PC-3 (cell line): ENCODE results near the gene NDUFAF8. TPM values are rescaled to one million over a fixed set of nuclear protein-coding genes. Genes with fewer than 3 reads are reported as not detected.

Experiments used
- ATAC-seq: fragments of 200-7000 bp; cut with Tn5 transposase; 2 replicates; pipeline ENCODE4 v1.9.1; 2020; ENCODE audit warnings: mild to moderate bottlenecking, moderate library complexity
- BruUV-seq: library from RNA; stranded (reverse); fragments of 400-500 nt; replicated peaks from 2 replicates; lab custom pipeline; 2021; lab: Mats Ljungman, UMichigan
- CTCF ChIA-PET: fragments of 300-600 bp; sonication (Branson Sonifier 250); formaldehyde crosslinking; loops from one replicate; lab custom pipeline; 2022; ENCODE audit warnings: antibody characterized with exemption; lab: Charles Lee
- POLR2A ChIA-PET: fragments of 300-600 bp; sonication (Branson Sonifier 250); formaldehyde crosslinking; loops from one replicate; lab custom pipeline; 2022; ENCODE audit warnings: antibody characterized with exemption; ENCODE audit not compliant: unreplicated experiment; lab: Charles Lee
- DNase-seq: peaks from one replicate; pipeline ENCODE4 v3.0.0-alpha.2; 2015
- H2AFZ ChIP-seq: fragments of 300-600 bp; sonication (generic); 2 replicates; pipeline ENCODE4 v1.6.0; 2016; ENCODE audit warnings: antibody characterized with exemption, low read length
- H3F3A ChIP-seq: fragments of 300-600 bp; sonication (generic); one replicate; pipeline ENCODE4 v1.6.0; 2017; ENCODE audit warnings: antibody characterized with exemption, low read length, control low read depth, mild to moderate bottlenecking; ENCODE audit not compliant: unreplicated experiment
- H3K27ac ChIP-seq: fragments of 300-600 bp; sonication (generic); 2 replicates; pipeline ENCODE4 v1.5.1; 2016; ENCODE audit warnings: mild to moderate bottlenecking, low read length
- H3K27me3 ChIP-seq: fragments of 300-600 bp; sonication (generic); 2 replicates; pipeline ENCODE4 v1.6.1; 2016; ENCODE audit warnings: low read length, mixed read lengths
- H3K36me3 ChIP-seq: fragments of 300-600 bp; sonication (generic); 2 replicates; pipeline ENCODE4 v1.6.1; 2016; ENCODE audit warnings: low read depth, mixed run types, low read length, mixed read lengths
- H3K4me1 ChIP-seq: fragments of 300-600 bp; sonication (generic); 2 replicates; pipeline ENCODE4 v1.5.1; 2016; ENCODE audit warnings: low read length; ENCODE audit not compliant: insufficient read depth
- H3K4me2 ChIP-seq: fragments of 300-600 bp; sonication (generic); 2 replicates; pipeline ENCODE4 v1.6.0; 2016; ENCODE audit warnings: low read length
- H3K4me3 ChIP-seq: fragments of 300-600 bp; sonication (generic); 2 replicates; pipeline ENCODE4 v1.5.1; 2016; ENCODE audit warnings: mild to moderate bottlenecking, low read length, mixed read lengths
- H3K79me2 ChIP-seq: fragments of 300-600 bp; sonication (generic); 2 replicates; pipeline ENCODE4 v1.6.1; 2017; ENCODE audit warnings: low read length, mixed read lengths
- H3K9ac ChIP-seq: fragments of 300-600 bp; sonication (generic); 2 replicates; pipeline ENCODE4 v1.6.0; 2016; ENCODE audit warnings: mild to moderate bottlenecking, low read length
- H3K9me2 ChIP-seq: fragments of 300-600 bp; sonication (generic); replicated peaks from 2 replicates; pipeline ENCODE4 v1.6.1; 2016; ENCODE audit warnings: mixed run types, low read length, mixed read lengths
- H3K9me3 ChIP-seq: fragments of 300-600 bp; sonication (generic); 2 replicates; pipeline ENCODE4 v1.6.1; 2016; ENCODE audit warnings: low read length, mixed read lengths
- H4K20me1 ChIP-seq: fragments of 300-600 bp; sonication (generic); 2 replicates; pipeline ENCODE4 v1.6.1; 2016; ENCODE audit warnings: low read length, mixed read lengths
- CTCF ChIP-seq: fragments of 300-600 bp; sonication (generic); conservative IDR thresholded peaks from 2 replicates; pipeline ENCODE4 v1.5.1; 2017; ENCODE audit warnings: antibody characterized with exemption, low read depth, mild to moderate bottlenecking, low read length
- EZH2 ChIP-seq: fragments of 300-600 bp; sonication (generic); IDR thresholded peaks from one replicate; pipeline ENCODE4 v1.6.1; 2017; ENCODE audit warnings: antibody characterized with exemption, mild to moderate bottlenecking, low read length; ENCODE audit not compliant: unreplicated experiment
- EZH2phosphoT487 ChIP-seq: fragments of 300-600 bp; sonication (generic); IDR thresholded peaks from 2 replicates; pipeline ENCODE4 v1.6.1; 2018; ENCODE audit warnings: mild to moderate bottlenecking, antibody characterized with exemption, low read length, borderline replicate concordance
- intact Hi-C: fragments of 100-400 bp; cut with micrococcal nuclease; formaldehyde crosslinking; loops from 2 replicates; pipeline ENCODE4 v1.9.0; 2023
- total RNA-seq: library from RNA; depleted of rRNA; stranded (reverse); fragments of >200 nt; gene quantifications from 2 replicates; pipeline ENCODE4 v1.2.3, GENCODE V29; 2014

Gene NDUFAF8
- total RNA-seq, 1 experiment from 2014 or later = 125 TPM

- Histone ChIP-seq H3K79me2 (no peaks in the 10 kb centered on the region), H2AFZ (no peak overlapping the region), H3K27me3 (no peaks in the 10 kb centered on the region), H3K9me3 (no peaks in the 10 kb centered on the region), H3K4me2 (no peak overlapping the region), H3K4me3 (no peak overlapping the region), H3K4me1 (no peaks in the 10 kb centered on the region), H3K27ac (no peak overlapping the region), H3K9me2 (no peaks in the 10 kb centered on the region), H4K20me1 (no peaks in the 10 kb centered on the region), H3K9ac (no peak overlapping the region), H3K36me3 (peaks cover 27% of the 10 kb centered on the region), H3F3A (no peaks in the 10 kb centered on the region)
- ATAC-seq = no peak
- BruUV-seq = no TSS peak
- no peak for DNase-seq
- intact Hi-C loops = no loop called here
- ChIA-PET POLR2A (no interaction called here), CTCF (no interaction called here)
- no peak for TF ChIP-seq CTCF
- no peak for TF ChIP-seq EZH2
- no peak for TF ChIP-seq EZH2phosphoT487
These were observed 33.5 kb downstream of the NDUFAF8 start for GRCh38 chr17:81272616-81273015.

- TF ChIP-seq EZH2 = no peak
- no peak for TF ChIP-seq CTCF
- TF ChIP-seq EZH2phosphoT487 = no peak
- Histone ChIP-seq H3F3A (no peaks in the 10 kb centered on the region), H3K9me2 (no peaks in the 10 kb centered on the region), H3K79me2 (no peaks in the 10 kb centered on the region; the same call in 1 of the 2 replicates), H3K27me3 (no peaks in the 10 kb centered on the region), H3K36me3 (peaks cover 26% of the 10 kb centered on the region), H3K4me3 (no peak overlapping the region), H3K9me3 (no peaks in the 10 kb centered on the region), H4K20me1 (no peaks in the 10 kb centered on the region), H3K9ac (no peak overlapping the region), H2AFZ (no peak overlapping the region), H3K4me1 (no peaks in the 10 kb centered on the region), H3K4me2 (no peak overlapping the region), H3K27ac (no peak overlapping the region)
- ChIA-PET CTCF (no interaction called here), POLR2A (no interaction called here)
- DNase-seq (no peak), ATAC-seq (no peak)
- no TSS peak for BruUV-seq
- intact Hi-C loops = no loop called here
These were observed 34.8 kb downstream of the NDUFAF8 start for GRCh38 chr17:81273698-81274470.

- H3K4me1 ChIP-seq = no peaks in the 10 kb centered on the region
- DNase-seq = no peak
- H3K27ac ChIP-seq = no peak overlapping the region
- no peak overlapping the region for H3K4me2 ChIP-seq
- H3K9ac ChIP-seq = no peak overlapping the region
- no peaks in the 10 kb centered on the region for H3K9me3 ChIP-seq
- H3K4me3 ChIP-seq = no peak overlapping the region
- intact Hi-C loops = no loop called here
- H3K79me2 ChIP-seq = no peaks in the 10 kb centered on the region; the same call in 1 of the 2 replicates
- peaks cover 25% of the 10 kb centered on the region for H3K36me3 ChIP-seq
- POLR2A ChIA-PET = no interaction called here
- H4K20me1 ChIP-seq = no peaks in the 10 kb centered on the region
- H3F3A ChIP-seq = no peaks in the 10 kb centered on the region
- TF ChIP-seq CTCF (no peak), EZH2 (no peak), EZH2phosphoT487 (no peak)
- no peaks in the 10 kb centered on the region for H3K9me2 ChIP-seq
- BruUV-seq = no TSS peak
- no peaks in the 10 kb centered on the region for H3K27me3 ChIP-seq
- CTCF ChIA-PET = no interaction called here
- ATAC-seq = no peak
- no peak overlapping the region for H2AFZ ChIP-seq
These were observed 35.3 kb downstream of the NDUFAF8 start for GRCh38 chr17:81274471-81274855.
